ENCODE measurements around the gene ATP8B1. TPM values are rescaled to one million over a fixed set of nuclear protein-coding genes. Genes with fewer than 3 reads are reported as not detected.

ATP8B1 gene
- polyA plus RNA-seq, 1 experiment: 77.6 TPM

DNA sequence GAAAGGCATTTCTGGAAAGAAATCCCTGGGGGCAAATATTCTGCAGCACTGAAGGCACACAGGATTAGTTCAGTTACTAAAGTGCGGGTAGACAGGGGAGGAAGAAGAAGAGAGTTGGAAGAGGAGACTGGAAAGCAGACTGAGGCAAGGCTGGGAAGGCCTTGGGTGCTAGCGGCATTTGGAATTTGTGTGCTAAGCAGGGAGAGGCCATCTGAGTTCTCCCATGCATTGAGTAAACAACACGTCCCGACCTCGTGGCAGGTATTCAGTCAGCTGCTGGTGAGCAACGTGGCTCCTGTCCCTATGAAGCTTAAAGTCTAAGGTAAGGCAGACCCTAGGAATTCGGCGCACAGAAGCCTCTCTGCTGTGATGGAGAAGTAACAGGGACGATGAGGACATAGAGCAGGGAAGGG lies 30.7 kb downstream of the ATP8B1 start:
- Histone ChIP-seq H3K9me3 (ENCODE audit: control insufficient read depth, insufficient read depth, low read length) (no peaks in the 10 kb centered on the region), H3K27me3 (ENCODE audit: control insufficient read depth, insufficient read depth, low read length) (no peaks in the 10 kb centered on the region), H3K27ac (ENCODE audit: low read depth, low read length) (no peak overlapping the region), H3K4me3 (ENCODE audit: low read depth, low read length) (no peak overlapping the region)
- CTCF ChIA-PET: no interaction called here
- TF ChIP-seq, protein P1, sequence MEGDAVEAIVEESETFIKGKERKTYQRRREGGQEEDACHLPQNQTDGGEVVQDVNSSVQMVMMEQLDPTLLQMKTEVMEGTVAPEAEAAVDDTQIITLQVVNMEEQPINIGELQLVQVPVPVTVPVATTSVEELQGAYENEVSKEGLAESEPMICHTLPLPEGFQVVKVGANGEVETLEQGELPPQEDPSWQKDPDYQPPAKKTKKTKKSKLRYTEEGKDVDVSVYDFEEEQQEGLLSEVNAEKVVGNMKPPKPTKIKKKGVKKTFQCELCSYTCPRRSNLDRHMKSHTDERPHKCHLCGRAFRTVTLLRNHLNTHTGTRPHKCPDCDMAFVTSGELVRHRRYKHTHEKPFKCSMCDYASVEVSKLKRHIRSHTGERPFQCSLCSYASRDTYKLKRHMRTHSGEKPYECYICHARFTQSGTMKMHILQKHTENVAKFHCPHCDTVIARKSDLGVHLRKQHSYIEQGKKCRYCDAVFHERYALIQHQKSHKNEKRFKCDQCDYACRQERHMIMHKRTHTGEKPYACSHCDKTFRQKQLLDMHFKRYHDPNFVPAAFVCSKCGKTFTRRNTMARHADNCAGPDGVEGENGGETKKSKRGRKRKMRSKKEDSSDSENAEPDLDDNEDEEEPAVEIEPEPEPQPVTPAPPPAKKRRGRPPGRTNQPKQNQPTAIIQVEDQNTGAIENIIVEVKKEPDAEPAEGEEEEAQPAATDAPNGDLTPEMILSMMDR (IDR thresholded peaks at IDR 0.05; ENCODE audit: low read depth, low read length): no peak
- POLR2A ChIA-PET: no interaction called here
- DNase-seq (ENCODE audit: low read depth, low spot score): no peak

DNA sequence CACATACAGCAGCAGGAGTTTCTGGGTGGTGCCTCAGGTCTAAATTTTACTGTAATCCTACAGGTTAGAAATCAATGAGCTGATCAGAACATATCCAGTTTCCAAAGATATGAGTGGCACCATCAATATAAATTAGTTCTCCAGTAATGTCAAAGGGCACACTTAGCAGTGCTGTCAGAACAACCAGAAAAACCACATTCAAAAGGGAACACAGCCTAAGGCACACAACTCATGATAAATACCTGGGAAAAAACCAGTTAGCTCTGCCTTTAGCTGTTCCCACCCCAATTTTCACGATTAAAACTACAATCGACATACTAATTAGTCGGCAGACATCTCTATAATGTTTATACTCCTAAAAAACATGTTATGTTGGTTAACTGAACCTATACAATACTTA lies 31.5 kb downstream of the ATP8B1 start:
- TF ChIP-seq, protein P1 (IDR thresholded peaks at IDR 0.05; ENCODE audit: low read depth, low read length): no peak
- CTCF ChIA-PET: interaction anchor here (1.6 kb wide), 1 partner anchor 350 kb away, joined by 4 read pairs; no protein-coding TSS in a partner anchor
- H3K27ac ChIP-seq (ENCODE audit: low read depth, low read length): no peak overlapping the region
- no peak for DNase-seq (ENCODE audit: low read depth, low spot score)
- no peaks in the 10 kb centered on the region for H3K27me3 ChIP-seq (ENCODE audit: control insufficient read depth, insufficient read depth, low read length)
- no peak overlapping the region for H3K4me3 ChIP-seq (ENCODE audit: low read depth, low read length)
- no peaks in the 10 kb centered on the region for H3K9me3 ChIP-seq (ENCODE audit: control insufficient read depth, insufficient read depth, low read length)
- POLR2A ChIA-PET: no interaction called here

DNA sequence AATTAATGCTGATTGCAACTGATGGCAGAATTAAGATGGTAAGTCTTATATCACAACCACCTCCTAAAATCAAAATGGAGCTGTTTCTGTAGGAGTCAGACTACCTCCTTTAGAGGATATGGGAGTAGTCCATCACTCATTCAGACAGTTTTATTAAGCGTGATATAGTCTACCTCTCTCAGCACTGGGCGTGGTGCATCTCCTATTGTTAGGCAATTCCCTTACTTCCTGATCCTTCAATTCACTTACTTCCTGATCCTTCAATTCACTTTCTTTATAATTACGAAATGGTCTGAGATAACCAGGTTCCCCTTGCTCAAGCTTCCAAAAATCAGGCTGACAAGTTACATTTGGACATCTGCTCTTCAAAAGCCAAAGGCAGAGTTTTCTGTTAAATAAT lies 31.9 kb downstream of the ATP8B1 start:
- H3K27me3 ChIP-seq (ENCODE audit: control insufficient read depth, insufficient read depth, low read length): no peaks in the 10 kb centered on the region
- ChIA-PET CTCF (interaction anchor here (1.6 kb wide), 1 partner anchor 350 kb away, joined by 4 read pairs; no protein-coding TSS in a partner anchor), POLR2A (no interaction called here)
- TF ChIP-seq, protein P1 (IDR thresholded peaks at IDR 0.05; ENCODE audit: low read depth, low read length): no peak
- H3K27ac ChIP-seq (ENCODE audit: low read depth, low read length): no peak overlapping the region
- DNase-seq (ENCODE audit: low read depth, low spot score): no peak
- H3K9me3 ChIP-seq (ENCODE audit: control insufficient read depth, insufficient read depth, low read length): no peaks in the 10 kb centered on the region
- no peak overlapping the region for H3K4me3 ChIP-seq (ENCODE audit: low read depth, low read length)

DNA sequence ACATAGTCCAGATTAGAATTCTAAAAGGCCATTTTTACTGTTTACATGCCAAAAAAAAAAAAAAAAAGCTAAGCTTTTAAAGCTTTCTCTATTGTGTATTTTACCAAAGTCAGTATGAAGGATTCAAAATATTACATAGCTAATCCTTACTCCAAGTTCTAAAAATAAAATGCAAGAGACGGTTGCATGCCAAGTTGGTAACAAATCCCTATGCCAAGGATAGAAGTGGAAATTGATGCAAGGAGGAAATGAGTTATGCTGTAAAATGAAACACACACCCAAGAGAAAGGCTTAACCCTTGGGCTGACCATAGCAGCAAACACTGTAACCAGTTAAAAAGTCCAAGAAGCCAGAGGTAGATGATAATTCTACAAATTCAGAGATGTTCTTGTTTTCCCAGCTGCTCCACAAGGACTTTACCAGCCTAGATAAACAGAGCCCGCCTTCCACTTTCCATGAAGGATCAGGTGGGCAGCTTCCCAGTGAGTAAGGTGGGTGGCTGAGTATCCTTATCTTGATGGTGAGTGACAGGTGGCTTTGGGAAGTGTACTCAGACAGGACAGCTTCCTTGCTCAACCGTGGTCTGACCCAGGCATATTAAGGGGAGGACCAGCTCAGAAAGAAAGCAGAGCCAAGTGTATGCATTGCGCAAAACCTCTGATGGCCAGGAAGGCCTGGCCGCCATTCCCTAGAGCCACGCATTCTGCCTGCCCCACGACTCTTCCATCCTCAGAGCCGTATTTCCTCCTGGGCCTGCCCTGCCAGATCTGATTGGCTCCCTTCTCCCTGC lies 34.4 kb downstream of the ATP8B1 start:
- Histone ChIP-seq H3K27me3 (ENCODE audit: control insufficient read depth, insufficient read depth, low read length) (no peaks in the 10 kb centered on the region), H3K4me3 (ENCODE audit: low read depth, low read length) (no peak overlapping the region), H3K9me3 (ENCODE audit: control insufficient read depth, insufficient read depth, low read length) (no peaks in the 10 kb centered on the region), H3K27ac (ENCODE audit: low read depth, low read length) (peak overlapping the region; percentile 58)
- ChIA-PET POLR2A (interaction anchor here (0.6 to 0.9 kb wide), 3 partner anchors 9 to 21 kb away, joined by 4 to 6 read pairs (median 5); no protein-coding TSS in a partner anchor), CTCF (interaction anchor here (0.8 kb wide), 1 partner anchor 1086 kb away, joined by 3 read pairs; no protein-coding TSS in a partner anchor)
- TF ChIP-seq, protein P1 (IDR thresholded peaks at IDR 0.05; ENCODE audit: low read depth, low read length): no peak
- no peak for DNase-seq (ENCODE audit: low read depth, low spot score)

Measured in AG04450 (cell line).